Hepatocyte (in vitro differentiated cells): ENCODE results near the gene PHF23. TPM values are rescaled to one million over a fixed set of nuclear protein-coding genes. Genes with fewer than 3 reads are reported as not detected.

Experiments
- DNase-seq: peaks from one replicate; pipeline ENCODE4 v3.0.0-alpha.2; 2016; ENCODE audit warnings: low spot score
- H2AFZ ChIP-seq: fragments of 200-600 bp; sonication (generic); 2 replicates; pipeline ENCODE4 v1.6.0; 2016; ENCODE audit warnings: antibody characterized with exemption, mild to moderate bottlenecking
- H3K27ac ChIP-seq: fragments of 200-600 bp; sonication (generic); 2 replicates; pipeline ENCODE4 v1.5.1; 2016; ENCODE audit warnings: mild to moderate bottlenecking
- H3K27me3 ChIP-seq: fragments of 200-600 bp; sonication (generic); 2 replicates; pipeline ENCODE4 v1.6.1; 2016
- H3K36me3 ChIP-seq: fragments of 200-600 bp; sonication (generic); replicated peaks from 2 replicates; pipeline ENCODE4 v1.5.1; 2016; ENCODE audit warnings: low read depth; ENCODE audit not compliant: insufficient read depth
- H3K4me1 ChIP-seq: fragments of 200-600 bp; sonication (generic); 2 replicates; pipeline ENCODE4 v1.5.1; 2016; ENCODE audit warnings: mild to moderate bottlenecking, moderate library complexity; ENCODE audit not compliant: insufficient read depth
- H3K4me2 ChIP-seq: fragments of 200-600 bp; sonication (generic); 2 replicates; pipeline ENCODE4 v1.6.0; 2016
- H3K4me3 ChIP-seq: fragments of 200-600 bp; sonication (generic); 2 replicates; pipeline ENCODE4 v1.5.1; 2016; ENCODE audit warnings: mild to moderate bottlenecking
- H3K79me2 ChIP-seq: fragments of 200-600 bp; sonication (generic); 2 replicates; pipeline ENCODE4 v1.6.0; 2017; ENCODE audit warnings: mild to moderate bottlenecking
- H3K9me2 ChIP-seq: fragments of 200-600 bp; sonication (generic); replicated peaks from 2 replicates; pipeline ENCODE4 v1.6.0; 2017; ENCODE audit warnings: mild to moderate bottlenecking; ENCODE audit not compliant: insufficient read depth
- H3K9me3 ChIP-seq: fragments of 200-600 bp; sonication (generic); 2 replicates; pipeline ENCODE4 v1.5.1; 2016; ENCODE audit warnings: low read depth, mild to moderate bottlenecking
- H4K20me1 ChIP-seq: fragments of 200-600 bp; sonication (generic); 2 replicates; pipeline ENCODE4 v1.6.0; 2016; ENCODE audit warnings: mild to moderate bottlenecking; ENCODE audit not compliant: insufficient read depth, poor library complexity, severe bottlenecking
- EZH2 ChIP-seq: fragments of 200-600 bp; sonication (generic); IDR thresholded peaks from 2 replicates; pipeline ENCODE4 v1.6.1; 2016; ENCODE audit warnings: antibody characterized with exemption, mild to moderate bottlenecking, borderline replicate concordance
- EZH2phosphoT487 ChIP-seq: fragments of 200-600 bp; sonication (generic); IDR thresholded peaks from one replicate; pipeline ENCODE4 v1.6.1; 2018; ENCODE audit warnings: antibody characterized with exemption, mild to moderate bottlenecking, low read depth, moderate library complexity; ENCODE audit not compliant: unreplicated experiment, severe bottlenecking
- WGBS: methylation state at CpG from one replicate; pipeline ENCODE4 v1.1.6; 2016; ENCODE audit warnings: low lambda C conversion rate; ENCODE audit errors: missing lambda C conversion rate; 5-methylcytosine and 5-hydroxymethylcytosine counted together
- polyA plus RNA-seq: library from polyadenylated mRNA; unstranded; fragments of >200 nt; fragmentation: Nextera tagmentation; extraction: Ambion mirVana; gene quantifications from 2 replicates; pipeline ENCODE4 v1.2.1, GENCODE V29; 2016
- total RNA-seq: library from RNA; depleted of rRNA; stranded (reverse); fragments of >200 nt; gene quantifications from 2 replicates; pipeline ENCODE4 v1.2.3, GENCODE V29; 2014
- TF ChIP-seq, protein P1 (sequence below): fragments of 200-600 bp; sonication (generic); IDR thresholded peaks from 2 replicates; pipeline ENCODE4 v1.5.1; 2016; ENCODE audit warnings: antibody characterized with exemption, mild to moderate bottlenecking; ENCODE audit not compliant: poor library complexity

The PHF23 gene
- total and polyA plus RNA-seq, 2 experiments from 2014 or later: 53.9 to 78.6 TPM

- Histone ChIP-seq H3K36me3 (no peaks in the 10 kb centered on the region), H3K79me2 (peaks cover 75% of the 10 kb centered on the region), H3K4me1 (peaks cover 27% of the 10 kb centered on the region), H3K4me3 (peak overlapping the region; percentile 65), H3K4me2 (peak overlapping the region; percentile 92), H3K27ac (peak overlapping the region; percentile 98), H3K9me2 (no peaks in the 10 kb centered on the region), H3K27me3 (no peaks in the 10 kb centered on the region), H3K9me3 (no peaks in the 10 kb centered on the region), H2AFZ (no peak overlapping the region), H4K20me1 (peaks cover 3% of the 10 kb centered on the region)
- TF ChIP-seq EZH2: no peak
- peak; percentile 92 for DNase-seq
- WGBS: no CpG with 5 or more reads among the region's 73 CpGs
Observed at GRCh38 chr17:7237761-7238419, 1.4 kb downstream of the PHF23 start.

DNA sequence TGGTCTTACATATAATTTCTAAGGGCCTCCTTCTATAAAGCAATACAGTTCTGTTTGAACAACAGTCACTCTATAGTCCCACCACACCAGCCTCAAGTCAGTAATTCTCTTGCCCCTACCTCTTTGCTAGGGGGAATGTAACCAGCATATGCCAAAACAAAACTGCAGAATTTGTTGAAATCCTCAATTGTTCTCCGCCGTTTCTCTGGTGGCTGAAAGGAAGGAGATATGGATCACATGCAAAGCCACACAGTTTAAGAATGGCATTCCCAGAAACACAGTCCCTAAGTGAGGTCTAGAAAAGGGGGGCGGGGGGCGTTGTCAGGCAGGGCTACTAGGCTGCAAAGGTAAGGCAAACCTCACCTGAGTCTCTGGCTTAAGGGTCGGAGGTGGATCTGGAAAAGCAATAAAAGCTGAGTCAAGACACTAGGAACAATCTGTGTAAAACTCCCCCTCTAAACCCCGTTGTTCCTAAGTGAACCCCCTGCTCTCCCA lies 1.9 kb downstream of the PHF23 start:
- Histone ChIP-seq H3K4me1 (peaks cover 31% of the 10 kb centered on the region), H4K20me1 (peaks cover 8% of the 10 kb centered on the region), H3K36me3 (no peaks in the 10 kb centered on the region), H3K4me3 (peak overlapping the region; percentile 65), H3K9me3 (no peaks in the 10 kb centered on the region), H3K79me2 (peaks cover 81% of the 10 kb centered on the region), H3K27me3 (no peaks in the 10 kb centered on the region), H3K9me2 (no peaks in the 10 kb centered on the region), H3K4me2 (peak overlapping the region; percentile 92), H3K27ac (peak overlapping the region; percentile 98), H2AFZ (no peak overlapping the region)
- no peak for TF ChIP-seq EZH2
- TF ChIP-seq EZH2phosphoT487: no peak
- TF ChIP-seq, protein P1, sequence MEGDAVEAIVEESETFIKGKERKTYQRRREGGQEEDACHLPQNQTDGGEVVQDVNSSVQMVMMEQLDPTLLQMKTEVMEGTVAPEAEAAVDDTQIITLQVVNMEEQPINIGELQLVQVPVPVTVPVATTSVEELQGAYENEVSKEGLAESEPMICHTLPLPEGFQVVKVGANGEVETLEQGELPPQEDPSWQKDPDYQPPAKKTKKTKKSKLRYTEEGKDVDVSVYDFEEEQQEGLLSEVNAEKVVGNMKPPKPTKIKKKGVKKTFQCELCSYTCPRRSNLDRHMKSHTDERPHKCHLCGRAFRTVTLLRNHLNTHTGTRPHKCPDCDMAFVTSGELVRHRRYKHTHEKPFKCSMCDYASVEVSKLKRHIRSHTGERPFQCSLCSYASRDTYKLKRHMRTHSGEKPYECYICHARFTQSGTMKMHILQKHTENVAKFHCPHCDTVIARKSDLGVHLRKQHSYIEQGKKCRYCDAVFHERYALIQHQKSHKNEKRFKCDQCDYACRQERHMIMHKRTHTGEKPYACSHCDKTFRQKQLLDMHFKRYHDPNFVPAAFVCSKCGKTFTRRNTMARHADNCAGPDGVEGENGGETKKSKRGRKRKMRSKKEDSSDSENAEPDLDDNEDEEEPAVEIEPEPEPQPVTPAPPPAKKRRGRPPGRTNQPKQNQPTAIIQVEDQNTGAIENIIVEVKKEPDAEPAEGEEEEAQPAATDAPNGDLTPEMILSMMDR: no peak
- 39% methylated on average over 6 of the region's 6 CpGs for WGBS
- no peak for DNase-seq

GRCh38 chr17:7236808-7237207 lies 2.4 kb downstream of the PHF23 start:
- H3K36me3 ChIP-seq: no peaks in the 10 kb centered on the region
- H3K27ac ChIP-seq: peak overlapping the region; percentile 98
- peaks cover 35% of the 10 kb centered on the region for H3K4me1 ChIP-seq
- H3K79me2 ChIP-seq: peaks cover 84% of the 10 kb centered on the region
- no peaks in the 10 kb centered on the region for H3K27me3 ChIP-seq
- no peaks in the 10 kb centered on the region for H3K9me2 ChIP-seq
- no peaks in the 10 kb centered on the region for H3K9me3 ChIP-seq
- peaks cover 13% of the 10 kb centered on the region for H4K20me1 ChIP-seq
- no peak overlapping the region for H2AFZ ChIP-seq
- H3K4me2 ChIP-seq: peak overlapping the region; percentile 92
- no peak for DNase-seq
- no peak overlapping the region for H3K4me3 ChIP-seq
- TF ChIP-seq EZH2phosphoT487 (no peak), EZH2 (no peak)
- TF ChIP-seq, protein P1: no peak
- WGBS: 86% methylated on average over 6 of the region's 6 CpGs
